Measurements from ENCODE around the gene STAM.
"Not testable (repeated sequence)": the region's sequence is repeated elsewhere in the genome, so short reads cannot be mapped to it uniquely, and the experiment has no call there.

STAM gene

DNA sequence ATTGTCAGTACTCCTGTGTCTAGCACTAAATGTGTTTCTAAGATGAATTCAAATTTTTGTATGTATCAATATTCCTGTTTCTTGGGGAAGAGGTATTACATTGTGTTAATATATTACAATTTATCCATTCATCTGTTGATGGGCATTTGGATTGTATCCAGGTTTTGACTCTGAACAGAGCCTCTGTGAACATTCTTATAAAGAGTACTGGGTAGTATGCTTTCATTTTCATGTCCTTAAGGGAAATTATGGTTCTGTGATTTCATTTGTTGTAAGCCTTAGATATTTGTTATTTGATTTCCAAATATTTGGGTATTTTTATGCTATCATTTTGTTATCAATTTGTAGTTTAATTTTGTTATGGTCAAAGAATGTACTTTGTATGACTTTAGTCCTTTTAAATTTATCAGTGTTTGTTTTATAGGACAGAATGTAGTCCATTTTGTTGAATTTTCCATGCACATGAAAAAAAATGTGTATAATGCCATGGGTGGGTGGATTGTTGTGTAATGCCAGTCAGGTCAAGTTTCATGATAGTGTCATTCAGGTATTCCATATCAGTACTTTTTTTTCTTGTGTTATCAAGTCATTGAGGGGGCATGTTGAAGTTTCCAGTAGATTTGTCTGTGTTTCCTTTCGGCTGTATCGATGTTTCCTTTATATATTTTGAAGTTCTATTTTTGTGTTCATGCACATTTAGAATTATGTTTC is 38.4 kb downstream of the STAM start:
- DNase-seq: no peak

DNA sequence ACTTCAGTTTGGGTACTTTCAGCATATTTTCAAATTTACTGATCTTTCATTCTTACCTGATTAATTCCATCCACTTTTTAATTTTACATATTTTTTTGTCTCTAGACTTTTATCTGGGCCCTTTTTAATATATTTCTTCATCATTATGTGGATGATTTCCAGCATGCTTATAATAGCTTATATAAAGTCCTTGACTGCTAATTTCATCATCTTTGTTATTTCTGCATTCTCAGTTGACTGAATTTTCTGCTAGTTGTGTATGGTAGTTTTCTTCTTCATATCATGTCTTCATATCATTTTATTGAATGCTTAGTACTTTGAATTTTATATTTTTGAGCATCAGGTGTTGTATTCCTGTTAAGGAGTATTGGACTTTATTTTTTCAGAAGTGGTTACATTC is 39.6 kb downstream of the STAM start:
- no peak for DNase-seq

DNA sequence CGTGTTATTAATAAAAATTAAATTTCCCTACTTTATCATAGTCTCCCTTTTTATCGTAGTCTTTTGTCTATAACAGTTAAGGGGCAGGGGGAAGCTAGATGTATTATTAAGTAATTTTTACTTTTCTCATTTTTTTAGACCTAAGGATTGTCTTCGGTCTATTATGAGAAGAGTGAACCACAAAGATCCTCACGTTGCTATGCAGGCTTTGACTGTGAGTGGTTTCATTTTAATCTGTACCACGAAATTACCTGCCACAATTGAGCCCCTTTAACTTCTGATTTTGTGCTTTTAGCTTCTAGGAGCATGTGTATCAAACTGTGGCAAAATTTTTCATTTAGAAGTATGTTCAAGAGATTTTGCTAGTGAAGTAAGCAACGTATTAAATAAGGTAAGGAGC is 40.6 kb downstream of the STAM start:
- DNase-seq: no peak

DNA sequence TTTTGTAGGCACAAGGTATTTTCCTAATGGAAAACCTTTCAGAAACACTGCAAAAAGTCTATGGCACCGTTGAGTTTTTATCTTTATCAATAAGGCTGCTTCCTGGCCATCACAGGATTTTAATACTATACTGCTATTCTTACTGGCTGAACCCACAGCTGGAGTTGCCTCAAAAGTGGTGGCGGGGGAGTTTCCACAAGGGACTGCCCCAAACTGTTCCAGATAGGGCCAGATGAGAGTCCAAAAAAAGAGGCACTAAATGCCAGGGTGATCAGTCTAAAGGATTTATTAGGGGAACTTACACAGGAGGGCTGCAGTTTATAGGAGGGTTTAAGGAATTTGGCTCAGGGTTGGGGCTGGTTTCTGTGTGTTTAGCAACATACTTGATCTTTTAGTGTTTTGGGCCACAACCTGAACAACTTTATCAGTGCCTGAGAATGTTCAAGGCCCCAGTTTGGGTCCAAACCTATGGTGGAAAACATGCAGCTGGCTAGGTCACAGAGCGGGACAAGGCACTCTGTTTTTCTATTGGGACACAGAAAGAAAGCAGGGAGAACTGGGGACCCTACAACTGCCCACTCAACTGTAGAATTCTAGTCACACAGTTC is 41.4 kb downstream of the STAM start:
- DNase-seq: no peak

DNA sequence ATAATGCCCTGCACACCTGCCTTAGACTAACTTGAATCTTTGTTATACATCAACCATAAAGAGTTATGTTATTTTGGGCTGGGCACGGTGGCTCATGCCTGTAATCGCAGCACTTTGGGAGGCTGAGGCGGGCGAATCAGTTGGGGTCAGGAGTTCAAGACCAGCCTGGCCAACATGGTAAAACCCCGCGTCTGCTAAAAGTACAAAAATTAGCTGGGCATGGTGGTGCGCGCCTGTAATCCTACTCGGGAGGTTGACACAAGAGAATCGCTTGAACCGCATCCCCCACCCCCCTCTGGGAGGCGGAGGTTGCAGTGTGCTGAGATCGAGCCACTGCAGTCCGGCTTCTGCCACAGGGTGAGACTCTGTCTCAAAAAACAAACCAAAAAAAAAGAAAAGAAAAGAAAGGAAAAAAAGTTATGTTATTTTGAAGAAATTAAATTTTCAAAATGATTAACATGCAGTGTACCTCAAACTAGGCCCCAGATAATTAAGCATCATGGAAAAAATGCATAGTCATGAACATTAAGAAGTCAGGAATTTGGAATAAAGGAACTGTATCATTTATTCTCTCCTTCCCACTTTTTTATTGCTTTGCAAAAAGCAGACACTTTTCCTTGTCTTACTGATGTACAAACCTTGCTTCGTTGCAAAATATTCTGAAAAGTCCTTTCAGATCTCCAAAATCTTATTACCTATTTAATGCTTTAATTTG is 43.3 kb downstream of the STAM start:
- DNase-seq: no peak

DNA sequence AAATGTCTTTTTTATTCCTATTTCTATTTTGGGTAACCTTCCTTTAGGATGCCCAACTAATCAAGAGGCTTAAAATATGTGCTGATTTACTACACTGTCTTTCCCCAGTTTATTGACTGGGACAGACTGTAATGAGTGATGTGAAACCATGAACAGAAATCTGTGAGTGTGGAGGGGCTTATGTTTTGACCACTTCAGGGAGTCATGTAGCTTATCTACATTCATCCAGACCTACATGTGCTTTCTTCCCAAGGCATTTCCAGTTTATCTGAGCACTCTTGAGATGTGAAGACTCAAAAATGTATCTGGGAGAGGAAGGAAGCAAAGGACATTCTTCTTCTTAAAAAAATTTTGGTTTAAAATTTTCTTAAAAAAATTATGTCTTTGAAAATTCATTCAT is 45.2 kb downstream of the STAM start:
- no peak for DNase-seq

DNA sequence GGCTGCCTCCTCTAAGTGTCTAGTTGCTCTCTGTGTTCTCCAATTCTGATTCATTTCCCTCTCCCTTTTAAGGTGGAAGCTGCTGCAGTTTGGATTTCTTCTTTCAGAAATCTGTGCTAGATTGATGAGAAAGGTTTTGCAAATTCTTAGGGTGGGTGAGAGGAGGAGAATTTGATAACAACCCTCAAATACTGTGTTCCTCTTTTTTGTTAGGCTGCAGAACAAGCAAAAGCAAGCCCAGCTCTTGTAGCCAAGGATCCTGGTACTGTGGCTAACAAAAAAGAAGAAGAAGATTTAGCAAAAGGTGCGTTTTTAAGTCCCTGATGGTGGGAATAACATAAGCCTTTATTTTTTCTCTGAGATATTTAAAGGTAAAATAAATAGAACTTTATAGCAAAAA is 49.1 kb downstream of the STAM start:
- DNase-seq: no peak

DNA sequence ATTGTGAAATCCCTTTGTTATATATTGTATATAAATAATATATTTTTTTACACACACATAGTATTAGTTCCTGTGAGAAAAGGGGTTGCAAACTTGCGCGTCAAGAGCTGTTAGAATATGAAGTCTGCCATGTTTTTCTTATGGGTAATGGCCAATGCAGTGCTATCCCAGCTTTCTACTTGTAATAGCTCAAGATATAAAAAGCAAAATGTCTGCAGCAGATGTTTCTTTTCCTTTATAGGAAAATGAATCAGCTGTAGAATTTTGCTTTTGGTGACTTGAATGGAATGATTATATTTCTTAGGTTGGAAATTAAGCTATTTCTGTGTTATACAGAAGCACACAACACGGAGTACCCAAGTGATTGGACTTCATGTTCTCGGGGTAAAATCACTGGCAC is 54.7 kb downstream of the STAM start:
- no peak for DNase-seq

DNA sequence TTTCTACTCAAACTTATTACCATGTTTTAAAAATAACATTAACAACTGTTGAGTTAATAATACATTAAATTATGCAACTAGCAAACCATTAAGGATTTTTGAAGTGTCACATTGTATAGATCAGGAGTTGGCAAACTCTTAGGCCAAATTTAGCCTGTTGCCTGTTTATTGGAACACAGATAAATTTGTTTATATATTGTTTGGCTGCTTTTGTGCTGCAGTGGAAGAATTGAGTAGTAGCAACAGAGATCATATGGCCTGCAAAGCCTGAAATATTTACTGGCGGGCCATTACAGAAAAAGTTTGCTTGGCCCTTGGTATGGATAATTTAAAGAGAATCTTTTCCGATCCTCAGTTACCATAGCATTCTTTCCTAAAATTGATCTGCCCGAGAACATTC is 57.4 kb downstream of the STAM start:
- DNase-seq: no peak

DNA sequence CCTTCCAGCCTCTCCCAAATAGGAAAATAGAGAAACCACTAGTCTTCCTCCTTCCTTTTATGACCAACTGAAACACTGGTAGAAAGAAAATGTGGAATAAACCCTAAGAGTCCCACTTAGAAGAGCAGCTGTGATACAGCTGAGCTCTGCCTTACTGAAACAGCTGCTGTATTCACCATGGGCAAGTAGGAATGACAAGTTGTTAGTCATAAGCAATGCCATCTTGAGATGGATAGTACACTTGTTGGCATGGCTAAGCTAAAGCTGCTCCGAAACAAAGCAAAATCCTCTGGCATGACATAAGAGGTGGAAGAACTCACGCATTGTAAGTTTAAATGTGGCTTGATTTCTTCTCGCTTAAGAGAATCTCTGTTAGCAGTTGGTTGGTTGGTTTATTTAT is 59.8 kb downstream of the STAM start:
- no peak for DNase-seq

DNA sequence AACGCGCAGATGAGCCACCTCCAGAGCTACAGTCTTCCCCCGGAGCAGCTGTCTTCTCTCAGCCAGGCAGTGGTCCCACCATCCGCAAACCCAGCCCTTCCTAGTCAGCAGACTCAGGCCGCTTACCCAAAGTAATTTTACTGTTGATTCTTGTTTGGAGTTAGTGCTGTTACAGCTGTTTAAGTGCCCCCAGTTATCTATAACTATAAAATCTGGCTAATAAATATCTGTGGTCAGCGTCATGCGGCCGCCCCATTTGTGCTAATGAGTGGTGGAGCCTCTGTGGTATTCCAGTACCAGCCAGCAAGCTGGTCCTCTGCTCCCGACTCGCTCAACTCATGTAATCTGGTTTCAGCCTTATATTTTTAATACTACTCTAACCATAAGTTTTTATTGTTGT is 64.9 kb downstream of the STAM start:
- no peak for DNase-seq

DNA sequence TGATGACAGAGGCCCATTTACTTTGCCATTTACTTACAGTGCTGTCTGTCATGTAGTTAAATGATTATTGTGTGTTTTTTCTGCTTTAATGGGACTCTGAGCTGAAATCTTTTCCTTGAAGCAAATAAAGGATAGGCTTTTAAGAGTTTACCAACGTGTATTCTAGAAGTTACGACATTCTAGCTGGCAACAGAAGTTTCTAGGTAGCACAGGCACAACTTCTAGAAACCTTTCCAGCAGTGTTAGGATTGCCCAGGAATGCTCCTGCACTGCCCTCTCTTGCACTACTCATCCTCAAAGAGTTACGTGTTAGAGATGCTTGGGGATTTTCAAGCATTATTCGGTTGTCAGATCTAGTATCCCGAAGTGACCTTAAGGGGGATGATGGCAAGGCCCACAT is 65.5 kb downstream of the STAM start:
- DNase-seq: no peak

DNA sequence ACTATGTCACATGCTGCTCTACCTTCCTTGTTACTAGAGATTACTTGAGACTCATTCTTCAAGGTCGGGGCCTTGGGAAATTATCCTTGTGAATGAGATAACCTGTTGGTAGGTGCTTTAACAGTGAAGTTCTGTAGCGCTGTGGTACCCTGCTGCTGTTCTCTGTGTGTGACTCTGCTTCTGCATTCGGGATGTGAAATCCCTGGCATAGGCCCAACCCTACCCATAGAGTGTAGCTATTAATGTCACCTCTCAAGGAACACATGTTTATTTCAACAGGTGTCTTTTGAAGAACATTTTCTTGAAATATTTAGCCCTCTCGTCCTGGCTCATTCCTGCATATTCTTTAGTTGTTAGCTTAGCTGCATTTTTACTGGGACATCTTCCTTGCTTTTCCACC is 66.2 kb downstream of the STAM start:
- no peak for DNase-seq

DNA sequence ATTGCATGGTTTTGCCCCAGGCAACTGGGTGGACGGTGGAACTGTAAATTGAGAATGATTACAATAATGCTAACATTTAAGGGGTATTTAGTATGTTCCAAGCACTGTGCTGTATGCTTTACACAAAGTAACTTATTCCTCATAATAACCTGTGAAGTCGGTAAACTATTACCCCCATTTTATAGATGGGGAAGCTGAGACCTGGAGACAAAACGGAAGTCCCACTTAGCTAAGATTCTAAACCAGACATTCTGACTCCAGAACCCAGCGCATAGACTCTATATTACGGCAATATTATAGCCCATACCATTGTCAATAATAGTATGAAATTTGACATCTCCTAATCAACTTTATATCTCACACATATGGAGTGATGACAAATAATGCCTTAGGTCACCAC is 68.1 kb downstream of the STAM start:
- DNase-seq: no peak

DNA sequence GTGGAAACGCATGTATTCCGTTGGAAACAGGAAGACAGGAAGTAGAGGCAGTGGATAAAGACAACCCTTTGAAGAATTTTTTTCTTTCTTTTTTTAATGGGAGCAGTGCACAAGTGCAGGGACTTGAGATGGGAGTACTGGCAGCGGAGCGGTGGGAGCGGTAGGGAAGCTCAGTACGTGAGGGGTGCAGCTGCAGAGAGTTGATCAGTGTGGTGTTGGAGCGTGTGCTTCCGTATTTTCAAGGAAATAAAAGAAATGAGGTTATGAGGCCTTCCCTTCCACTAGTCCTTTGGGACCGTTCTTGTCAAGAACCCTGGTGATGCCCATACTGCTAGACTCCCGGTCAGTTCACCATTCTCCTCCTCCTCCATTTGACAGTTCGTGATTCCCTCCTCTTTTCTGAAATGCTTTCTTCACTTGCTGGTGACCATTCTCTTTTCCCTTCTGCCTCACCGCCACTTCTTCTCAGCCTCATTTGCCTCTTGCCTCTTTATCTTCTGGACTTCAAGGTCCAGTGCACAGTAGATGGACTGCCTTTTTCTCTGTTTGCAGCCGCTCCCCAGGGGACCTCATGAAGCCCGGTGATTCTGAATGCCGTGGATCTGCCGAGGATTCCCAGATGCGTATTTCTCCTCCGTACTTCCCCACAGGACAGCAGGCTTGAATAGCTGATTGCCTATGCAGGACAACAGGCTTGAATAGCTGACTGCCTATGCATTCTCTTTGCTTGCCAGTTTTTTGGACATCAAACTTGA is 68.9 kb downstream of the STAM start:
- DNase-seq: no peak

DNA sequence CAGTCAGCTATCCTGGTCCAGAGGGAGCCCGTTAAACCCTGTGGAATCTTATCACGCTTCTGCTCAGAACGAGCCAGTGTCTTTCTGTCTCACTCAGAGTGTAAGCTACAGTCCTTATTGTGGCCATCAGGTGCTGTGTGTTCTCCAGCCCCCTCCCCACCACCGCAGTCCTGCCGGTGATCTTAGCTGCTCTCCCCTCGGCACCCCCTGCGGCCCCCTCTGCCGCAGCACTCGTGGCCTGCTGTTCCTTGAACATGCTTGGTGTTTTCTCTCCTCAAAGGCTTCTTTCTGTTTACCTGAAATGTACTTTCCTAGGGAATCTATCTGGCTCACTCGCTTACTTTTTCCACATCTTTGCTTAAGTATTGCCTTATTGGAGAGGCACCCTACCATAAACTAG is 69.8 kb downstream of the STAM start:
- no peak for DNase-seq

DNA sequence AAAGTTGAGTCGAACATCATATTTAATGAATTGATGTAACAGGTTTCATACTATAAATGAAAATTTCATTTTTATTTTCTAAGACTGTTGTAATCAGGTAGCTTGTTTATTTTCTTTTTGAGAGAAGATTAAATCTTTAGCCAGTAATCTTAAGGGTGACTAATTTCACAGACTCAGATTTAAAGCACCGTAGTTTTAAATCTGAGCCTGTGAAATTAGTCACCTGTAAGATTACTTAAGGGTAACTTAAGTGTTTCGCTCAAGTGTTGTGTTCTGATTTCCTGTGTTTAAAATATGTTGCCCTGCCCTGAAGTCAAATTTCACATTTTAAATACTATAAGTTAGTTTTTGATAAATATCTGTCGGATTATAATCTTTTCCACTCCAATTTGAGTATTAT is 72.2 kb downstream of the STAM start:
- no peak for DNase-seq

DNA sequence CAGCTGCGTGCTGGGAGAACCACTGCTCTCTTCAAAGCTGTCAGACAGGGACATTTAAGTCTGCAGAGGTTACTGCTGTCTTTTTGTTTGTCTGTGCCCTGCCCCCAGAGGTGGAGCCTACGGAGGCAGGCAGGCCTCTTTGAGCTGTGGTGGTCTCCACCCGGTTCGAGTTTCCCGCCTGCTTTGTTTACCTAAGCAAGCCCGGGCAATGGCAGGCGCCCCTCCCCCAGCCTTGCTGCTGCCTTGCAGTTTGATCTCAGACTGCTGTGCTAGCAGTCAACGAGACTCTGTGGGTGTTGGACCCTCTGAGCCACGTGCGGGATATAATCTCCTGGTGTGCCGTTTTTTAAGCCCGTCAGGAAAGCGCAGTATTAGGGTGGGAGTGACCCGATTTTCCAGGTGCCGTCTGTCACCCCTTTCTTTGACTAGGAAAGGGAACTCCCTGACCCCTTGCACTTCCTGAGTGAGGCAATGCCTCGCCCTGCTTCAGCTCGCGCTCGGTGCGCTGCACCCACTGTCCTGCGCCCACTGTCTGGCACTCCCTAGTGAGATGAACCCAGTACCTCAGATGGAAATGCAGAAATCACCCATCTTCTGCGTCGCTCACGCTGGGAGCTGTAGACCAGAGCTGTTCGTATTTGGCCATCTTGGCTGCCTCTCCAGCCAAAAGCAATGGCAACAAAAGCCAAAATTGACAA is 78.5 kb downstream of the STAM start:
- not testable (repeated sequence) for DNase-seq

DNA sequence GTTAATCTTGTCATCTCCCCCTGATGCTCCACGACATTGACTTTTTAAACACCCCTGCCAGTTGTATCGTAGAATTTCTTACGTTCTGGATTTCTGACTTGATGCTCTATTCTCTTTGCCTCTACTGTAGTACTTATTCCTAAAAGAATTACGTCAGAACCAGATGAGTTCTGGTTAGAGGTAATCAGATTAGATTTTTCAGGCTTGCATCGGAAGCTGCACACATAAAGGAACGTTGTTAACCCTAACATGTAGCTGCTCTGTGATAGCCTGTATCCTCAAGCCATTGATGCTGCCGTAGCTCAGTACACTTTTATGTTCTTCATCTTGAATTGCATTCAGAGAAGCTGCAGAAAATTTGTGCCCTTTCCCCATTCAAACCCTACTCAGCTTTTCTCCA is 81.8 kb downstream of the STAM start:
- no peak for DNase-seq

DNA sequence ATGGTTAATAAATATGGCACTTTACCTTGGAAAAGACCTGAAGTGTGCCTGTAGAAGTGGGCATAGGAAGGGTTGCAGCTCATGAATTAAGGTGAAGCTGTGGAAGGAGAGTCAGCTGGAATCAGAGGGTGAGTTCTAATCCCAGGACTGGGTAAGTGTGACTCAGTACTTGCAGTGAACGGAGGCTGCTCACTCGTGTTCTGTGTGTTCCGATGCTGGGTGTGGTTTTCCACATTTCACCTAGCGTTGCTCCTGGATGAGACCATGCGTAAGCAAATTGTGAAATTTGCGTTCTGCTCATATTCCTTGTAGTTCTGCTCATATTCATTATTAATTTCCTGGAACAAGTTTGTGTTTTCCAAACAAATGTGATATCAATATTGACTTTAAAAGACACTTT is 85.7 kb downstream of the STAM start:
- no peak for DNase-seq

DNA sequence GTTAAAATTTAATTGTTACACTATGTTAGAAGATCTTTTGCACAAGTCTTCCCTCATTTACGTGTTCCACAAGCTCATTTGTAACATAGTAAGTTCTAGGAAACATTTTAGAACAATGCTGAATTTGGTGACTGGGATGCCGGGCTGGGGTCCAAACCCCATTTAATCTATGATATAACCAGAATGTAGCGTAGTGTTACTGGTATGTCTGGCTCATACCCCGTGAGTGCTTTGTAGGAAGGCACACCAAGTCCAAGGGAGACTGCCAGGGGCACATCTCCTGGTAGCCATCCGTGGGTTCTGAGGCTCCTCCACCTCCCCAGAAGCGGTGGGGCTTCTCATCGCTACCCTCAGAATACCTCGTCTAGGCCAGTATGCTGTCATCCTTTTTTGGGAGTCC is 86.7 kb downstream of the STAM start:
- DNase-seq: no peak

DNA sequence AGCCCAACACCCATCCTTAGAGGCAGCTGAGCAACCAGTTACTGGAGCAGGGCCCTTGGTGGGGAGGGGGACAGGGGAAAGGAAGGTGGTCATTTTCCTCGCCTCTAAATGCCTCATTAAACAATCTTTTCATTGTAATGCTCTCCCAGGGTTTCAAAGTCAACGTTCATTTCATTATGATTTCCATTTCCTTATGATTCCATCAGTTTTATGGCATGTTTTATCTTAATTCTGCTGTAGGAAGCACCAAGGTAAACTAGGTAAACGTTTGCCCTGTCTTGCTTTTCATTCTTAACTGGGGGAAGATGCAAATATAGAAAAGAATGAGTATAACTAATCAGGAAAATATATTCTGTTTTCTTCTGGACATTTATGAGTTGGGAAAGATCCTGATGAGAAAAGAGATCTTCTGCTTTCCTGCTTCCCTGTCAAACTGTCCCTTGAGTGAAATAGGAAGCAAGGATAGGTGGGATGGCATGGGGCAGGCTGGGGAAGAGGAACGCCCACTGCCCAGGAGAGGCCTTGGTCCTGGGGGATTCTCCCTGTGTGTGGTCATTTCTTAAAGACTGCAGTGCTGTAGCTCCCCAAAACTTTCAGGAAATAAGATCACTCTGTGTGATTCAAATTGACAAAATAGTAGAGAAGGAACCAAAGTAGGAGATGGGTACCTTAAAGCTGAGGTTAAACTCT is 87.5 kb downstream of the STAM start:
- DNase-seq: no peak

DNA sequence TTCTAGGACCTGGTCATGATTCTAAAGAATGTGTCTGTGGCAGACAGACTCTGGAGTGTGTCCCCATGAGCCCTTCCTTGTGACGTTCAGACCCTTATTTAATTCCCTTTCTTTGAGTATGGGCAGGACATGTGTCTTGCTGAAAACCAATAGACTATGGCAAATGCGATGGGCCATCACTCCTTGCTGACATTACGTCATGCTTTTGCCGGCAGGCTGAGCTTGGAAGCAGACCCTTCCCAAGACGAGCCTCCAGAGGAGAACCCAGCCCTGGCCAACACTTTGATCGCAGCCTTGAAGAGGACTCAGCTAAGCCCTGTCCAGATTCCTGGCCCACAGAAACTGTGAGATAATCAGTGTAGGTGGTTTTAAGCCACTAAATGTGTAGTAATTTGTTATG is 89.7 kb downstream of the STAM start:
- no peak for DNase-seq
